Renal pelvis (tissue), 12 donors: ENCODE results near the gene CEBPB. TPM values are rescaled to one million over a fixed set of nuclear protein-coding genes. Genes with fewer than 3 reads are reported as not detected.

Experiments used
- DNase-seq: peaks from one replicate; pipeline ENCODE4 v3.0.0-alpha.2; 2013
- long read RNA-seq, 16 experiments: transcript quantifications; one replicate each; lab custom pipeline, GENCODE V29; 2026
- polyA plus RNA-seq, 3 donors: library from polyadenylated mRNA; unstranded; fragments of 120-200 nt; gene quantifications; one replicate each; pipeline ENCODE4 v1.2.1, GENCODE V29; 2013; ENCODE audit not compliant: insufficient read length in 3 of 3

CEBPB gene
- polyA plus RNA-seq = 1 to 10 TPM; 4.0 to 5.8 (median 4.9) TPM
- long read RNA-seq, donor 1, transcript CEBPB-201 (1 exons, 1,956 nt) = major isoform, 11 of 11 reads
- long read RNA-seq, donor 1, partial matches to known transcripts = 0 of 11 reads
- long read RNA-seq, donor 1, other reads (novel, unspliced or antisense) = 0 of 11 reads
- long read RNA-seq, donor 2, transcript CEBPB-201 (1 exons, 1,956 nt) = major isoform, 16 of 16 reads
- long read RNA-seq, donor 2, partial matches to known transcripts = 0 of 16 reads
- long read RNA-seq, donor 2, other reads (novel, unspliced or antisense) = 0 of 16 reads
- long read RNA-seq, donor 3, transcript CEBPB-201 (1 exons, 1,956 nt) = major isoform, 19 of 19 reads
- long read RNA-seq, donor 3, partial matches to known transcripts = 0 of 19 reads
- long read RNA-seq, donor 3, other reads (novel, unspliced or antisense) = 0 of 19 reads
- long read RNA-seq, donor 4, transcript CEBPB-201 (1 exons, 1,956 nt) = major isoform, 18 of 18 reads
- long read RNA-seq, donor 4, partial matches to known transcripts = 0 of 18 reads
- long read RNA-seq, donor 4, other reads (novel, unspliced or antisense) = 0 of 18 reads
- long read RNA-seq, donor 5, transcript CEBPB-201 (1 exons, 1,956 nt) = major isoform, 9 of 9 reads
- long read RNA-seq, donor 5, partial matches to known transcripts = 0 of 9 reads
- long read RNA-seq, donor 5, other reads (novel, unspliced or antisense) = 0 of 9 reads
- long read RNA-seq, donor 6, transcript CEBPB-201 (1 exons, 1,956 nt) = major isoform, 15 of 15 reads
- long read RNA-seq, donor 6, partial matches to known transcripts = 0 of 15 reads
- long read RNA-seq, donor 6, other reads (novel, unspliced or antisense) = 0 of 15 reads
- long read RNA-seq, donor 7, transcript CEBPB-201 (1 exons, 1,956 nt) = major isoform, 21 of 21 reads
- long read RNA-seq, donor 7, partial matches to known transcripts = 0 of 21 reads
- long read RNA-seq, donor 7, other reads (novel, unspliced or antisense) = 0 of 21 reads
- long read RNA-seq, donor 8, transcript CEBPB-201 (1 exons, 1,956 nt) = major isoform, 14 of 14 reads
- long read RNA-seq, donor 8, partial matches to known transcripts = 0 of 14 reads
- long read RNA-seq, donor 8, other reads (novel, unspliced or antisense) = 0 of 14 reads
- long read RNA-seq, donor 9, transcript CEBPB-201 (1 exons, 1,956 nt) = major isoform, 25 of 25 reads
- long read RNA-seq, donor 9, partial matches to known transcripts = 0 of 25 reads
- long read RNA-seq, donor 9, other reads (novel, unspliced or antisense) = 0 of 25 reads
- long read RNA-seq, donor 10, transcript CEBPB-201 (1 exons, 1,956 nt) = major isoform, 11 of 11 reads
- long read RNA-seq, donor 10, partial matches to known transcripts = 0 of 11 reads
- long read RNA-seq, donor 10, other reads (novel, unspliced or antisense) = 0 of 11 reads
- long read RNA-seq, donor 11, transcript CEBPB-201 (1 exons, 1,956 nt) = major isoform, 9 of 9 reads
- long read RNA-seq, donor 11, partial matches to known transcripts = 0 of 9 reads
- long read RNA-seq, donor 11, other reads (novel, unspliced or antisense) = 0 of 9 reads
- long read RNA-seq, donor 12, transcript CEBPB-201 (1 exons, 1,956 nt) = major isoform, 11 of 11 reads
- long read RNA-seq, donor 12, partial matches to known transcripts = 0 of 11 reads
- long read RNA-seq, donor 12, other reads (novel, unspliced or antisense) = 0 of 11 reads
- long read RNA-seq, donor 13, transcript CEBPB-201 (1 exons, 1,956 nt) = major isoform, 14 of 14 reads
- long read RNA-seq, donor 13, partial matches to known transcripts = 0 of 14 reads
- long read RNA-seq, donor 13, other reads (novel, unspliced or antisense) = 0 of 14 reads
- long read RNA-seq, donor 14, transcript CEBPB-201 (1 exons, 1,956 nt) = major isoform, 29 of 29 reads
- long read RNA-seq, donor 14, partial matches to known transcripts = 0 of 29 reads
- long read RNA-seq, donor 14, other reads (novel, unspliced or antisense) = 0 of 29 reads
- long read RNA-seq, donor 15, transcript CEBPB-201 (1 exons, 1,956 nt) = major isoform, 29 of 29 reads
- long read RNA-seq, donor 15, partial matches to known transcripts = 0 of 29 reads
- long read RNA-seq, donor 15, other reads (novel, unspliced or antisense) = 0 of 29 reads
- long read RNA-seq, donor 16, transcript CEBPB-201 (1 exons, 1,956 nt) = major isoform, 22 of 22 reads
- long read RNA-seq, donor 16, partial matches to known transcripts = 0 of 22 reads
- long read RNA-seq, donor 16, other reads (novel, unspliced or antisense) = 0 of 22 reads

DNA sequence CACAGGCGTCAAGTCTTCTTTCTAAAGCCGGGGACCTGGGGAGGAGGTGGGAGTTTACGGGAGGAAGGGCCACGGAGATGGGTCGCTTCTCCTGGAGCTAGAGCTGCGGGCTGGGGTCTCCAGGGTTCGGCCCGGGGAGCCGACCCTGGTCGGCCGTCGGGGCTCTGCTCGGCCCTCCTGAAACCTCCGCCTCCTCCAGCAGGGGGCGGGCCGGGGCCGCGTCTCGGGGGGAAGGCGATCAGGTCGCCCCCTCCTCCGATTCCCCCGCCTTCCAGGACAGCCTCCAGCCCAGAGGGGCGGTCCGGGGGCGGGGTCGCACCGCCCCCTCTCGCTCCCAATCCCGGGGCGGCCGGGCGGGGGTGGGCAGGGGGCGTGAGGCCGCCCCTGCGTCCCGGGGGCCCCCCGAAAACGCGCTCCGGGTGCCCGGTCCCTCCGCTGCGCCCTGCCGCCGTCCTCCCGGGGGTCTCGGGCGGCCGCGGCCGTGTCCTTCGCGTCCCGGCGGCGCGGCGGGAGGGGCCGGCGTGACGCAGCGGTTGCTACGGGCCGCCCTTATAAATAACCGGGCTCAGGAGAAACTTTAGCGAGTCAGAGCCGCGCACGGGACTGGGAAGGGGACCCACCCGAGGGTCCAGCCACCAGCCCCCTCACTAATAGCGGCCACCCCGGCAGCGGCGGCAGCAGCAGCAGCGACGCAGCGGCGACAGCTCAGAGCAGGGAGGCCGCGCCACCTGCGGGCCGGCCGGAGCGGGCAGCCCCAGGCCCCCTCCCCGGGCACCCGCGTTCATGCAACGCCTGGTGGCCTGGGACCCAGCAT lies at the start of gene CEBPB:
Gene CEBPB (plus strand): TSS at position 580 of the 814 bp plus-strand sequence. CDS start 204 bp downstream, at position 784.
- DNase-seq = peak; percentile 88

DNA sequence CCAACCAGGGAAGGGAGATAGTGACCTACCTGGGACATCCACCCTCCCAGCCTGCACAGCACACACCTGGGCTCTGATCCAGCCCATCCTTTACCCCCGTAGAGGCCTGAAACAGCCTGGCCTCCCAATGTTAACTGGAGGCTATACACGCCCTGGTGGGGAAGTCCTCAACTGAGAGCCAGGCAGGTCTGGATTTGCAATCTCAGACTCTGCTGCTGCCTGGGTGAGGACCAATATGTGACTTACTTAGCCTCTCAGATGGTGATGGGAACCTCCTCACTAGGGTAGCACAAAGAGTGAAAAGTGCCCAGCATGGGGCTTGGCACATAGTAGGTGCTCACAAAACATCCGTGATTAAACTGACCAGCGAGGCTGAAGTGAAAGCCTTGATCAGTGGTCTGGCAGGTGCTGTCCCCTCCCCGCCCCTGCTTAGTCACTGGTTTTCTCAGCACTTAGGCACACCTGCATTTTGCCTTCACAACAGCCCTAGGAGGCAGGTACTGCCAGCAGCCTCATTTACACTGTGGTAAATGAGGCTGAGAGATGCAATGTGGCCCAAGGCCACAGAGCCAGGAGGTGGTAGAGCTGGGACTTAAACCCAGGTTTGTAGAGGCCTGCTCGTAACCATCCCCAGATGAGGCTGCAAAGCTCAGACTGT lies 49.5 kb upstream of the CEBPB start:
- DNase-seq = no peak

DNA sequence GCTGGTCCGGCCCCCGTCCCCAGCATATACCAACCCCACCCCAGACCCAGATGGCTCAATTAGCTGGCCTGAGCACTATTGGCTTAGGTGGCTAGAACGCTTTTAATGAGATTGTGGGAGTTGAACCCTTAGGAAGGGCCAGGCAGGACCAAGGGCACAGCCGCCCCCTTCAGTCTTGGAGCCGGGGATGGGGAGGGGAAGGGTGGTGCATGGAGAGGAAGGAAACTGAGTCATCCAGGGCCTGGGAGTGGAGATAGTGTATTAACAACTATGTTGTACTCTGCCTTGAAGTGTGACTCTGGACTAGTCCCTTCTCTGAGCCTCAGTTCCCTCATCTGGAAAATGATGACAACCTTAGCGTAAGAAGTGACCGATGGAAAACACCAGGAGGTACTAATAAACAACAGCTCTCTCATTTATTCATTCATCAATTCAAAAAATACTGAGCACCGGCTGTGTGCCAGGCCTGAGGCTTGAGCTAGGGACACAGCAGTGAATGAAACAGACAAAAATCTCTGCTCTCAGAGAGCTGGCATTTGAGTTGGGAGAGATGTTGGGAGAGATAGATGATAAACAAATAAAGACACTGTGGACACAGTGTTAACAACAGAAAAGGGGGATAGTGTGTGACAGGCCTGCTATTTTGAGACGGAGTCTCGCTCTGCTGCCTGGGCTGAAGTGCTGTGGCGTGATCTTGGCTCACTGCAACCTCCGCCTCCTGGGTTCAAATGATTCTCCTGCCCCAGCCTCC lies 48.6 kb upstream of the CEBPB start:
- DNase-seq = no peak

DNA sequence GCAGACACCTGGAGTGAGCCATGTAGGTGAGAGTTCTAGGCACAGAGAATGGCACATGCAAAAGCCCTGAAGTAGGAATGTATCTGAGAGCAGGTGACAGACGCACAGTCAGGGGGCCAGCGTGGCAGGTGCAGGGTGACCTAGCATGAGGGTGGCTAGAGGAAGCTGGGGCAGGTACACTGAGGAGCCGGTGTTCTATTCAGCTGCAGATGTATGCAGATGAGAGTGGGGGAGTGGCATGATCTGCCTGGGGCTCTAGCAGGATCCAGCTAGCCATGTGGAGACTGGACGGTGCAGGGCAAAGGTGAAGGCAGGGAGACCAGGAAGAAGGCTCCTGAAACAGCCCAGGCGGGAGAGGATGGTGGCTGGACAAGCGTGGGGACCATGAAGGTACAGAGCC lies 47.8 kb upstream of the CEBPB start:
- no peak for DNase-seq

DNA sequence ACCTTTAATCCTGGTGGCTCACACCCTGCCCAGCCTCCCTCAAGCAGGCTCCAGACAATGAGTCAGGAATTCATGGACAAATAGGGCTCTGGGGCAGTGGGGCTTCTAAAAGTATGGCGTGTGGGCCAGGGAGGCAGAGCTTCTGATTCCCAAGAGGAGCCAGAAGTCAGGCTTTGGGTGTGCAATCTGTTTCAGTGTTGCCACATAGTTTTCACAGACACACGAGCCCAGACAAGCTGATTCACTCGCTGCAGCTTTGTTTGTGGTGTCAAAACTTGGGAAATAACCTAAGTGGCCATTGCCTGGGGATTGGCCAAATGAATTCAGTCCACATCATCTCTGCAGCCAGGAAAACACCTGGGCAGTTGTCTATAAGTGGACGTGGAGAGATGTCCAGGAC lies 46.3 kb upstream of the CEBPB start:
- DNase-seq = no peak

DNA sequence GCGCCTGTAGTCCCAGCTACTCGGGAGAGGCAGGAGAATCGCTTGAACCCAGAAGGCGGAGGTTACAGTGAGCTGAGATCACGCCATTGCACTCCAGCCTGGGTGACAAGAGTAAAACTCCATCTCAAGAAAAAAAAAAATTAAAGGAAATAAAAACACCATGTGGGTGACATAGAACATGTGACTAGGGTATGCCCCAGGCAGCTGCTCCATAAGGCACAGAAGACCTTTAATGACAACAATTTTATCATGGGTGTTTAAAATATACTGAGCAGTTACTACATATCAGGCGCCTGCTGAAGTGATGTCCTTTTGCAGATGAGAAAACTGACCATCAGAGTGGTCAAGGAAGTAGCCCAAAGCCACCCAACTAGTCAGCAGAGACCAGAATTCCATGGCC lies 45.1 kb upstream of the CEBPB start:
- DNase-seq = no peak

DNA sequence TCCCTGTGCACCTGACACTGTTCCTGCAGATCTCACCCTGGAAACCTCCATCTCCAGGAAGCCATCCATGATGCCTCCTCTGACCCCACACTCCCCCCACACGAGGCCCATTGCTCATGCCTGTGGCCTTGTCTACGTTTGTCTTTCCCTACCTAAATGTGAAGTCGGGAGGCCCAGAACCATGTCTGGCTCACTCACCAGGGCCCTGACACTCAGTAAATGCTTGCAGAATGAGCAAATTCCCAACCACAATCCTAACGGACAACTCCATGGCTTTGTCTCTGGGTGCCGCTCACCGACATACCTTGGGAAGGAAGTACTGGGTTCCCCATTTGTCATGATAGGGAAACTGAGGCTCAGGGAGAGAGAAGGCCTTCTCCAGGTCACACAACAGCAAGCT lies 44.4 kb upstream of the CEBPB start:
- DNase-seq = no peak

DNA sequence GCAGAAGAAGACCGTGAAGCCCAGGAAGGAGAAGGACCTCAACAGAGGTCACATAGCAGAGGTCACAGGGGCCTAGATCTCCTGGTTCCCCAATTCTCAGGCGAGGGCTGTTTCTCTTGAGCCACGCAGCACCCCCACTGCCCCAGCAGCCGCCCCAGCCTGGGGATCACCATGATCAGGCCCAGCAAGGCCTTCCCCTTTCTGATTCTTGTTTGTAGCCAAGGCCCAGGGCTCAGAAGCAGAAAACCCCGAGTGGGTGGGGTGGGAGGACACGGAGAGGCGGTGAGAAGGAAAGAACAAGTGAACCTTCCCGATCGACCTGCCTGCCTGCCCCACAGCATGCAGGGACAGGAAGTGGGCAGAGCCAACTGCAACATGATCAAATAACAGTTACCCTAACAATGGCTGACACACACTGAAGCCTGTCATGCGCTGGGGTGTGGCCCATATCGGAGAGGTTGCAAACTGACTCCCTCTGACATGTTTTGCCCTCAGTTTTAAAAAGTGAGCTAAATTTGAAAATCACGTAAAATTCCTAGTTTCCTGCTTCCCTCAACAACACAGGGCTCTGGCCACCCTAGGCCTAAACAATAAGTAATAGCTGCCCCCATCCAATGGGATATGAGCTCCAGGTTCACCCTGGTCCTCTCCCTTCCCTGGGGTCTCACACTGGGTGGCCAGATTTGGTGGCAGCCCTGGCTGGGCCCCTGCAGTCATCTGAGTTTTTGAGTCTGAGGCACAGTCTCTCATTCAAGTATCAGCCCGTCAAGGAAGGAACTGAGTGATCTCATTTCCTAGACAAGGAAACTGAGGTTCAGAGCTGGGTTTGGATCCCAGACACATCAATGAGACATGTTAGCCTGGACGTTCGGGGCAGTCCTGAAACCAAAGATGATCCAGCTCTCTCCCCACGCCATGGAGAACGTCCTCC lies 43.6 kb upstream of the CEBPB start:
- no peak for DNase-seq

DNA sequence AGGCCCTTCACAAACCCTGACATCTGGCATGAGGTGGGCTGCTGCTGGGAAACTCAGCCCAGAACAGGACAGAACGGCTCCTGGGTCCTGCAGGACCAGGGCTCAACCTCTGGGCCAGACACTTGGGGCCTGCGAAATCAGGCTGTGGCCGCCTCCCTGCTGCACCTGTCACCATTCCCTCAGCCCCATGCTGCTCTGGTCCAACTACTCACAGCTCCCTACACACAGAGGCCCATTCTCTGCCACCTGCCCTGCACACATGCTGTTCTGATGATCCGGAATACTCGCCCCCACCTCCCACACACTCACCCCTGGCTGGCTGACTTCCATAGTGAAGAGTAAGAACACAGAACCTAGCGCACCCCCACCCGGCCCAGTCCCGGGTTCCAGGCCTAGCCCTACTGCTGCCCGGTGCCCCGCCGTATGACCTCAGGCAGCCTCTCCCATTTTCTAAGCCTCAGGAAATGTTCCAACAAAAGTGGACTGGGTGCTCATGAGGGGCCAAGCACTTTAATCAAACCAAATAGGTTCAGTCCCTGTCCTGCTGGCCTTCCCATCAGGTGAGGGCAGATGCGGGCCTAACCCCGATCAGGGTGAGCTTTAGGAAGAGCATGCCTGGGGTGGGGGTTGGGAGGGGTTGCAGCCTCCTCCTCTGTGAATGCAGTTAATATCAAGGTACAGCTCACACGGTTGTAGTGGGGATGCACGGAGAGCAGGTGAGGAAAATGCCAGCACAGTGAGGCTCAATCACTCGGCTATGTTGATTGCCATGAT lies 41.0 kb upstream of the CEBPB start:
- DNase-seq = no peak

DNA sequence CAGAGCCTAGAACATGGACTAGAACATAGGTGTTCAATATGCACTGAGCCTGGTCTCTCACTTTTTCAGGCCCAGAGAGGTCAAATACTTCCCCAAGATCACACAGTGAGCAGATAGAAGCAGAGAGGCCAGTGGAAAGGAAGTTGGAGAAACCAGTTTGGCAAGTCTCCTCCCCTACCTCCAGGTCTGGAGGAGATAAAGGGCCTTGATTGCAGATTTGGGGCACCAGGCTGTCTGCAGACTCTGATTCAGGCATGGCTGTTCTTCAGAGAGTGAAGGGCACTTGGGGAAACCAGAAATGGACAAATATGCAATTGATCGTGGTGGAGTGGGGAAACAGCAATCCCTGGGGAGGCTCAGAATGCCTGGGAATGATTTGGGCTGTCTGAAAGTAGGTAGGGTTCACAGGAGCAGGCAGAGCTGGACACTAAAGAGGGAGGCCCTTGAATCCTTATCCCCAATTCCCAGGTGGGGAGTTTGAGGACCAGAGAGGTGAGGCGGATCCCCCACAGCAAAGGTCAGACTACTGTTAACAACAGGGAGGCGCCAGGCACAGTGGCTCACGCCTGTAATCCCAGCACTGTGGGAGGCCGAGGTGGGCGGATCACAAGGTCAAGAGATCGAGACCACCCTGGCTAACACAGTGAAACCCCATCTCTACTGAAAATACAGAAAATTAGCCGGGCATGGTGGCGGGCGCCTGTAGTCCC lies 39.4 kb upstream of the CEBPB start:
- no peak for DNase-seq

DNA sequence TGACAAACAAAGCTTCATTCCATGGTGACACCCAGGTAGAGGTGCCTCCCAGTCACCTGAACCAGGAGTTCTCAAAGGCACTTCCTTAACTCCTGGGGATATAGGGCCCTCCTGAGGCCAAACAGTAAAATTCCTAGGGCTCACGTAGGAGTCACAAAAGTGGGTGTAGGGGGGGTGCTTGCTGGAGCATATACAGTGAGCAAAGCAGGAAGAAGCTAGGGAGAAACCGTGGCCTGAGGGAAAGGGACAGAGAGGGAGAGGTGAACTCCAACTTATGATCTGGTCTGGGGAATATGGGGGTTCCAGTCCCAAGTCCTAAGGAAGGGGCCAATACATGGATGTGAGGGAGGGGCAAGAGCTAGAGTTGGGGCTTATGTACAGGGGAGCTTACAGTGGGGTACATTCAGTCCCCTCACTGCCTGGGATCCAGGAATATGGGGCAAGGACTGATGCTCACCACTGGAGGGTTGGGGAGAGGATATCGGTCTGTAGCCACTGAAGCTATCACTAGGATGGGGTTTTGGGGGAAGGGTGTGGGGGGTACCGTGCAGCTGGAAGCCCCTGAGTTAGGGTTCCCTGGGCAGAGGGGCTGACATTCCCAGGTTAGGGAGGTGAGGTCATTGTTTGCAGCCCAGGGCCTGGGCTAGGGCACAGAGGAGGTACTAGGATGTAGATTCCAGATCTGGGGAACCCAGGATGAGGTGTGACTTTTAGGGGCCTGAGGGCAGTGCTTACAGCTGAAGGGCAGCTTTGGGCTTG lies 38.1 kb upstream of the CEBPB start:
- DNase-seq = no peak

DNA sequence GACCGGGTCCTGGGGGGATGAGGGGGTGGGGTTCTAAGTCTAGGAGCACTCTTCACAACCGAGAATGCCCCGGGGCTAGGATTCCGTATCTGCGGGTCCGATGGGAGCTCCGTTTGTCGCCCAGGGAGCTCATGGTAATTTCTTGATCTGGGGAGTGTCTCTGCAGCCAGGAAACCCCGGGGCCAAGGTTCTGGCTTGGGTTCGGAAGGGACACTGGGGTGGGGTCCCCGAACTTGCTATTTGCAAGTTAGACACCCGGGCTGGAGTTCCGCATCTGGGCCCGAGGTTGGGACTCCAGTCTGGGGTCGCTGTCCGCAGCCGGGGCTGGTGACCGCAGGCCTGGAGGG lies 37.5 kb upstream of the CEBPB start:
- DNase-seq = no peak

DNA sequence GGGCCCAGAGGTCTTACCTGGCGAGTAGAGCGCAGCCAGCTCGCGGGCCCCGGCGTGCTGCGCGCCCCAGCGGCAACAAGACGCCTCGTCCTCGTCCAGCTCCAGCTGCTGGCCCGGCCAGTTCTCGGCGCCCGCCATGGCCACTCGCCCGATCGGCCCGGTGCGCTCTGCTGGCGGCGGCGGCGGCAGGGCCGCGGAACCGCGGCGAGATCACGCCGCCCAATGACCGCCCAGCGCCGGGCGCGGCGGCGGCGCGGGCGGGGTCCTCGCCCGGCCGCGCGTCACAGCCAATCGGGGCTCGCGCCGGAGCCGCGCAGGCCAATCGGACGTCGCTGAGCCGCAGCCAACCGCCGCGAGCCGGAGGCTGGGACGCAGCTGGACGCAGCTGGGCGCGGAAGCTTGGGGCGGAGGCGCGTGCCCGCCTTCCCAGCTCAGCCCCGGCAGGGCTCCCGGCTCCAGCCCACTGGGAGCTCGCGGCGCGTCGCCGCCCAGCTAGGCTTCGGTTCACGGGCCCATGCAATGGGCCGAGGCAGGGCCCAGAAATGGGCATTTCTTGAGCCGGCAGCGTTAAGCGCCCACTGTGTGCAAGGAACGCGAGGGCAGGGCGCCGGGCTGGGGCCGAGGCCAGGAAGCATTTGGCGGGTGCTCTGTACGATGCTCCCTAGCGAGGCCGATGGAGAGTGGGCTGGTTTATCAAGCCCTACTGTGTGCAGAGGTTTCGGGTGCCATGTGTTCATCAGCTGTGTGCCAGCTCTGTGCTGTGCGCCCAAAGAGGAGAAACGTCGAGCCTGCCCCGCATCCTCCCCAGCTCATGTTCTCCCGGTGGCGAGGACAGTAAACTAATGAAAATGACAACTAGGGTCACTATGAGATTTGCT lies 36.9 kb upstream of the CEBPB start, which contains the start of gene PEDS1:
Gene PEDS1 (minus strand): TSS at position 224 of the 878 bp plus-strand sequence. CDS start 86 bp downstream, at position 138.
- peak; percentile 92 for DNase-seq
